Measurements from ENCODE around the gene MX1.

Gene MX1

DNA sequence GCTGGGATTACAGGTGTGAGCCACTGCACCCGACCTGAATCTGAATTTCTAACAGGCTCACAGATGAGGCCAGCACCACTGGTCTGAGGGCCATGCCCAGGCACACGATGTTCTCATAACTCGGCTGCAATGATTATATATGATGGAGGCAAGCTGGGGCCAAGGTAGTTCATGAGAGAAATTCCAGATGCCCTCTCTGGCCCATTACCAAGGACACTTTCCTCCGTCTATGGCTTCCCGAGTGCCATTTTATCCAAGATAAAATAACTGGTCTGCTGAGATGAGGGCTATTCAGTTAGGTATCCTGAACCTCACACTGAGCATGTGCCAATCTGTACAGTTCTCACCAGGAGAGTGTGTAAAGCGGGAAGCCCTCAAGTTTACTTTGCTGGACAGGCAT, 65.4 kb downstream of the MX1 start:
- DNase-seq (ENCODE audit: low read depth), result no peak

GRCh38 chr21:41494242-41494641, 68.2 kb downstream of the MX1 start:
- DNase-seq (ENCODE audit: low read depth), result no peak

DNA sequence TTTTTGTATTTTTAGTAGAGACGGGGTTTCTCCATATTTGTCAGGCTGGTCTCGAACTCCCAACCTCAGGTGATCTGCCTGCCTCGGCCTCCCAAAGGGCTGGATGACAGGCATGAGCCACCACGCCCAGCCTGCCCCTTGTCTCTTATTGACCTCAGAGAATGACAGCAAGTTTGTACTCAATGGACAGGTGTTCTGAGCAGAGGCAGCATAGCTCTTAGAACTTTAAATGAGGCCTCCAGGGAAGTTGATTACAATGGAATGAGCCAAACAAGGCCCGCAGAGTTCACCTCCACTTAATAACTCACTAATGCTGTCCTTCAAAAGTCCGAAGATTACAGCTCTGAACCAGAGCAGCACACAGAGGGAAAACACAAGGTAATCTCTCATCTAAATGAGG, 71.0 kb downstream of the MX1 start:
- no peak for DNase-seq (ENCODE audit: low read depth)

- no peak for DNase-seq (ENCODE audit: low read depth)
Observed at GRCh38 chr21:41497788-41498187, 71.7 kb downstream of the MX1 start.

- no peak for DNase-seq (ENCODE audit: low read depth)
Observed at GRCh38 chr21:41499920-41500319, 73.9 kb downstream of the MX1 start.

DNA sequence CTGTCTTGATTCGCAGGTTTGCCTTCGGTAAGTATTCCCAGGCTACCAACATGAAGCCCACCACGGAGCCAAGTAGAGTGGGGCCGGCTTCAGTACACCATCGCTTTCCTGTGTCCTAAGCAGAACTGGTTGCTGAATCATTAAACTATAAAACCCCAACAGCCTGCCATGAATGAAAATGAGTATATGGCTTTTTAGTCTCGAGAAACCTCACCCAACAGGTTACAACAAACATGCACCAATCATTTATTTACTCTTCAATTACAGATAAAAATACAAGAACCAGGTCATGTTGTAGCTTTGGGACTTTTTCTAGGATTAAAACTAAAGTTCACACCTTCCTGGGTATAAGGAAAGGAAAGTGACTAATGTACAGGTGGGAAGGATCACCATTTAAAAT, 74.3 kb downstream of the MX1 start:
- DNase-seq (ENCODE audit: low read depth), result no peak

DNA sequence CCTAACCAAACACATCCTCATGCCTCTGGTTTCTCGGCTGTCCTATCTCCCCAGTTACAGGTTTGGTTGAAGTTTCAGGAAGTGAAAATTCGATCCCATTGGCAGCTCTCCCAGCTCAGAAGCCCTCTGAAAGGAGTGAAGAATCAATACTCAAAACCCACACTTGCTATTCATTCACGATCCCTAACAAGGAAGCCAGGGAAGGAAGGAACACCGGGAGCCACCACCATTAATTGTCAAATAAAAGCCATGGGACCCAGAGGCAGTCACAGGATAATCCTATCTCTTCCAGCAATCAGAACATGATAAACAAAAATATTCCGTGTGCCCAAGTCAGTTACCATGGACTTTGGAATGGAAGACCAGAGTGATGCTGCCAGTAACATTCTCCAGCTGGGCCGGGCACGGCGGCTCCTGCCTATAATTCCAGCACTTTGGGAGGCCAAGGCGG, 74.9 kb downstream of the MX1 start:
- DNase-seq (ENCODE audit: low read depth), result no peak

- DNase-seq (ENCODE audit: low read depth), result no peak
Observed at GRCh38 chr21:41501919-41502318, 75.9 kb downstream of the MX1 start.

DNA sequence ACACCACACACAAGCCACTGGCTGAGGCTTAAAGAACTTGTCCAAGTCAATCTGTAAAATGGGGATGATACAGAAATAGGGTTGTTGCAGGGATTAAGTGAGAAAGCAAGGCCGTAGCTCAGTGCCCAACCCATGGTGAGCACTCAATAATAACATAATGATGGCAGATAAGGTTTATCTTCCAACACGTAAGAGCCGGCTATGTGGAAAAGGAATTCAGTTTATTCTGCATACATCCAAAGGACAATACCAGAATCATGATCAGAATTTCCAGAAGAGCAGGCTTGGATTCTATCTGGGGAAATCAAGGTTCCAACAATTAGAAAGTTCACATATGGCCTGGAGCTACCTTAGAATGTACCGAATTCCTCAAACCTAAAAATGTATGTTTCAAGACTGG, 77.3 kb downstream of the MX1 start:
- DNase-seq (ENCODE audit: low read depth), result no peak

DNA sequence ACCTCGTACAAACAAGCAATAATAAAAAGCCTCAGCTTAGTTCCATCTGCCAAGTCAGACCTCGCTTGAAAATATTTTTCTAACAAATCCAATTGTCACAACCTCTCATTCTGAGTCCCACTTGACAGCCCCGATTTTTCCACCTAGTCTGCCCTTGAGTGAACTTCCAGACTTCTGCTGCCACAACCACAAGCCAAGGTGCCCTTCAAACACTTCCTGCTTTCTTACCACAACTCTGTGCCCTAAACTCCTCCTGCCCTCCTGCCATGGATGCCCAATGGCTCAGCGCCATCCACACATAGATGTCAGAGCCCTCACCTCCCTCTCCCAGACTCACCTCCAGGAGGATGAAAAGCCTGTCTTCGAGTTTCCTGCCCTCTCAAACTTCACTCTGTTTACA, 78.0 kb downstream of the MX1 start:
- DNase-seq (ENCODE audit: low read depth), result no peak

GRCh38 chr21:41506005-41506594, 80.1 kb downstream of the MX1 start:
- DNase-seq (ENCODE audit: low read depth), result no peak

- no peak for DNase-seq (ENCODE audit: low read depth)
Observed at GRCh38 chr21:41506611-41507520, 80.8 kb downstream of the MX1 start.

- DNase-seq (ENCODE audit: low read depth), result no peak
Observed at GRCh38 chr21:41507521-41508414, 81.7 kb downstream of the MX1 start, which contains the start of gene TMPRSS2. Gene TMPRSS2 (minus strand): TSS chr21:41508158. CDS start chr21:41498133, 10,025 bp downstream.

- no peak for DNase-seq (ENCODE audit: low read depth)
Observed at GRCh38 chr21:41508415-41509144, 82.5 kb downstream of the MX1 start.
